NT2/D1 (cell line): ENCODE results near the gene HAUS1.

Experiments
- DNase-seq: peaks from one replicate; pipeline ENCODE4 v3.0.0-alpha.2; 2011; ENCODE audit warnings: low read depth, low spot score
- H3K27me3 ChIP-seq: 2 replicates; pipeline ENCODE4 v1.6.0; 2011; ENCODE audit warnings: mild to moderate bottlenecking; ENCODE audit not compliant: insufficient read length, insufficient read depth
- H3K36me3 ChIP-seq: 2 replicates; pipeline ENCODE4 v1.6.1; 2011; ENCODE audit warnings: mild to moderate bottlenecking, low read length, mixed read lengths; ENCODE audit not compliant: insufficient read depth, insufficient read length
- H3K4me1 ChIP-seq: 2 replicates; pipeline ENCODE4 v1.5.1; 2011; ENCODE audit not compliant: insufficient read depth, insufficient read length
- H3K4me3 ChIP-seq: 2 replicates; pipeline ENCODE4 v1.5.1; 2011; ENCODE audit warnings: low read depth; ENCODE audit not compliant: insufficient read length
- H3K9ac ChIP-seq: 2 replicates; pipeline ENCODE4 v1.6.0; 2011; ENCODE audit warnings: low read depth; ENCODE audit not compliant: insufficient read length
- H3K9me3 ChIP-seq: 2 replicates; pipeline ENCODE4 v1.5.1; 2011; ENCODE audit warnings: mild to moderate bottlenecking, low read length; ENCODE audit not compliant: insufficient read depth
- SUZ12 ChIP-seq: IDR thresholded peaks from 2 replicates; pipeline ENCODE4 v1.6.1; 2011; ENCODE audit not compliant: insufficient read length, insufficient read depth; ENCODE audit errors: extremely low read depth
- YY1 ChIP-seq: IDR thresholded peaks from 2 replicates; pipeline ENCODE4 v1.6.1; 2011; ENCODE audit not compliant: insufficient read length, insufficient read depth
- ZNF274 ChIP-seq: IDR thresholded peaks from 2 replicates; pipeline ENCODE4 v1.6.1; 2011; ENCODE audit warnings: mild to moderate bottlenecking, low read depth, low read length

The HAUS1 gene

GRCh38 chr18:46104128-46104911, at the start of gene HAUS1:
Gene HAUS1, plus strand, starts transcription at chr18:46104385. Its CDS starts 27 bp downstream, at chr18:46104412.
- Histone ChIP-seq H3K36me3 (peaks cover 20% of the 10 kb centered on the region), H3K4me1 (no peaks in the 10 kb centered on the region), H3K4me3 (peak within 1 kb of the TSS; percentile 76), H3K27me3 (no peaks in the 10 kb centered on the region), H3K9me3 (no peaks in the 10 kb centered on the region), H3K9ac (peak within 1 kb of the TSS; percentile 91)
- peak; percentile 77 for DNase-seq
- no peak for TF ChIP-seq YY1
- no peak for TF ChIP-seq ZNF274
- no peak for TF ChIP-seq SUZ12

- Histone ChIP-seq H3K4me3 (no peak overlapping the region), H3K4me1 (no peaks in the 10 kb centered on the region), H3K9me3 (no peaks in the 10 kb centered on the region), H3K9ac (no peak overlapping the region), H3K27me3 (no peaks in the 10 kb centered on the region), H3K36me3 (no peaks in the 10 kb centered on the region)
- no peak for TF ChIP-seq YY1
- no peak for TF ChIP-seq SUZ12
- TF ChIP-seq ZNF274, result no peak
- no peak for DNase-seq
Observed at GRCh38 chr18:46054956-46055837, 49.0 kb upstream of the HAUS1 start.

GRCh38 chr18:46055838-46056230, 48.4 kb upstream of the HAUS1 start:
- Histone ChIP-seq H3K4me3 (no peak overlapping the region), H3K9me3 (no peaks in the 10 kb centered on the region), H3K9ac (no peak overlapping the region), H3K27me3 (no peaks in the 10 kb centered on the region), H3K4me1 (no peaks in the 10 kb centered on the region), H3K36me3 (no peaks in the 10 kb centered on the region)
- DNase-seq, result no peak
- TF ChIP-seq SUZ12, result no peak
- TF ChIP-seq YY1, result no peak
- TF ChIP-seq ZNF274, result no peak

GRCh38 chr18:46060359-46060841, 43.8 kb upstream of the HAUS1 start:
- Histone ChIP-seq H3K36me3 (no peaks in the 10 kb centered on the region), H3K4me3 (no peak overlapping the region), H3K4me1 (peaks cover 2% of the 10 kb centered on the region), H3K27me3 (no peaks in the 10 kb centered on the region), H3K9me3 (no peaks in the 10 kb centered on the region), H3K9ac (no peak overlapping the region)
- TF ChIP-seq SUZ12, result no peak
- TF ChIP-seq YY1, result no peak
- TF ChIP-seq ZNF274, result no peak
- DNase-seq, result no peak

- DNase-seq, result no peak
Observed at GRCh38 chr18:46061387-46061786, 42.8 kb upstream of the HAUS1 start.

GRCh38 chr18:46061796-46062195, 42.4 kb upstream of the HAUS1 start:
- no peak for TF ChIP-seq YY1
- no peak for TF ChIP-seq SUZ12
- no peak for TF ChIP-seq ZNF274
- DNase-seq, result no peak
- Histone ChIP-seq H3K4me1 (peaks cover 2% of the 10 kb centered on the region), H3K36me3 (no peaks in the 10 kb centered on the region), H3K27me3 (no peaks in the 10 kb centered on the region), H3K9ac (no peak overlapping the region), H3K9me3 (no peaks in the 10 kb centered on the region), H3K4me3 (no peak overlapping the region)

More at GRCh38 chr18:46061387-46061786, 42.8 kb upstream of the HAUS1 start:
- Histone ChIP-seq H3K27me3 (no peaks in the 10 kb centered on the region), H3K9ac (no peak overlapping the region), H3K4me1 (peaks cover 2% of the 10 kb centered on the region), H3K9me3 (no peaks in the 10 kb centered on the region), H3K4me3 (no peak overlapping the region), H3K36me3 (no peaks in the 10 kb centered on the region)
- TF ChIP-seq SUZ12 (no peak), ZNF274 (no peak)

GRCh38 chr18:46062781-46063180, 41.4 kb upstream of the HAUS1 start:
- no peak for TF ChIP-seq SUZ12
- TF ChIP-seq ZNF274, result no peak
- no peak for TF ChIP-seq YY1
- Histone ChIP-seq H3K4me3 (no peak overlapping the region), H3K9me3 (no peaks in the 10 kb centered on the region), H3K4me1 (peaks cover 2% of the 10 kb centered on the region), H3K27me3 (no peaks in the 10 kb centered on the region), H3K36me3 (no peaks in the 10 kb centered on the region), H3K9ac (no peak overlapping the region)
- DNase-seq, result no peak
